ENCODE results near the gene CPSF4L. TPM values are rescaled to one million over a fixed set of nuclear protein-coding genes. Genes with fewer than 3 reads are reported as not detected.

CPSF4L gene
- total RNA-seq, 2 experiments from 2014 or later: not detected

- DNase-seq (no peak), ATAC-seq (no peak)
- CTCF ChIA-PET: interaction anchor here (4.2 to 4.5 kb wide), 2 partner anchors 40 to 504 kb away, joined by 25 to 30 read pairs; partner anchors contain the start of gene COG1
- Mint-ChIP-seq H3K36me3 (peaks cover 21% of the 10 kb centered on the region), H3K4me1 (peaks cover 66% of the 10 kb centered on the region), H3K4me3 (peak overlapping the region; percentile 85), H3K27me3 (no peaks in the 10 kb centered on the region), H3K27ac (no peak overlapping the region), H3K9me3 (ENCODE audit: low read depth) (no peaks in the 10 kb centered on the region)
These were observed 31.6 kb downstream of the CPSF4L start for GRCh38 chr17:73230088-73230487.

DNA sequence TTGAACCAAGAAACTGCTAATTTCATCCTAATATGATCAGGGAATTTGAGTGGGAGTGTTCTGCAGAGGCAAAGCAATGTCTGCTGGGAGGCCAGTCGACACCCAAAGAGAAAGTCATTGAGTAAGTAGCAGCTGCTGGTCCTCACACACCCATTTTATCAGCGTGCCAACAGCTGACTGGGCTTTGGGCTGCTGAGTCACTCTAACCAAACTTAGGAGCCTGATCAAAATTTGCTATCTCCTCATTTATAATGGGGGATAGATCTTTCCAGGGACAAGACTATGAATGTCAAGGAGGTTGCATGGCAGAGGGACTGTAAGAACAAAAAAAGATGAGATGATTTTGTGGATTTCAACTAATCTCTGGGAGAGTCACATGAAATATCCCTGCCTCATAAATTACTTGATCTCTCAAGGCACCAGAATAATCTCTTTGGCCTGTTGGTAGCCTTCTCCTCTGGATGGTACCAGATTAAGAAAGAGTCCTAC is 32.9 kb downstream of the CPSF4L start:
- CTCF ChIA-PET: interaction anchor here (0.8 to 4.5 kb wide), 9 partner anchors 13 to 672 kb away, joined by 3 to 30 read pairs (median 5); partner anchors contain the start of gene COG1
- peaks cover 26% of the 10 kb centered on the region for H3K36me3 Mint-ChIP-seq
- peak; percentile 73 for DNase-seq

DNA sequence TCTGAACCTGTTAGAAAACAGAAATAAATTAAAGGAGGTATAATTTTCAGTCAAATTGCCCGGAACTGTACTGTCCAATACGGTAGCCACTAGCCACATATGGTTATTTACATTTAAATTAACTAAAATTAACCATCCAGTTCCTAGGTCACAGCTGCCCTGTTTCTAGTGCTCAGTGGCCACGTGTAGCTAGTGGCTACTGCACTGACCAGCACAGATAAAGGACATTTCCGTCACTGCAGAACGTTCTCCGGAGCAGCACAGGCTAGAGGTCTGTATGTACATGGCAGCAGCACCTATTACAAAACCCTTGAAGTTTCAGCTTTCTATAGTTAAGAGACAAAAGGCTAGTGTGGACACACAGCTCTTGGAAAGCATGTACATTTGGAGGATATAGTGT is 33.7 kb downstream of the CPSF4L start:
- no peaks in the 10 kb centered on the region for H3K27me3 Mint-ChIP-seq
- no peak overlapping the region for H3K4me3 Mint-ChIP-seq
- CTCF ChIA-PET: interaction anchor here (0.6 to 4.5 kb wide), 11 partner anchors 12 to 671 kb away, joined by 3 to 30 read pairs (median 4); partner anchors contain the start of gene COG1
- H3K36me3 Mint-ChIP-seq: peaks cover 23% of the 10 kb centered on the region
- H3K9me3 Mint-ChIP-seq (ENCODE audit: low read depth): no peaks in the 10 kb centered on the region
- peaks cover 66% of the 10 kb centered on the region for H3K4me1 Mint-ChIP-seq
- H3K27ac Mint-ChIP-seq: peak overlapping the region; percentile 7
- ATAC-seq (no peak), DNase-seq (no peak)

More for the DNA sequence above, 32.9 kb downstream of the CPSF4L start:
- Mint-ChIP-seq H3K4me3 (peak overlapping the region; percentile 20), H3K27ac (peak overlapping the region; percentile 79), H3K27me3 (no peaks in the 10 kb centered on the region), H3K4me1 (peaks cover 70% of the 10 kb centered on the region), H3K9me3 (ENCODE audit: low read depth) (no peaks in the 10 kb centered on the region)
- no peak for ATAC-seq

DNA sequence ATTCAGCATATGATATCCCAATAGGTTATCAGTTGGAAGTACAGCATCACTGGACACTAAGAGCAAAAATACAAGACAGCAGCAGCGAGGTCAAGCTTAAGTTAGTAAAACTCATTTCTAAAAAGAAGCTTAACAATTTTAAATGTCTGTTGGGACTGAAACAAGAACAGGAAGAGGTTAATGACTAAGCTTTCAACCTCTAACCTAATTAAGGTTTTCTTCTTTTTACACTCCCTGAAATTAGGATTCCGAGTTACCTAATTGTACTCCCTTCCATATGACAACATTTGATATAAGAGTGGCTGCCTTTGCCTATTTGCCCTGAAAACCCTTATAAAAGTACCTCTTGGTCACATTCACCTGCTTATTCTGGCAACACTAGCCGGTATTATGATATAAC is 34.3 kb downstream of the CPSF4L start:
- Mint-ChIP-seq H3K4me1 (peaks cover 68% of the 10 kb centered on the region), H3K36me3 (peaks cover 22% of the 10 kb centered on the region), H3K27ac (peak overlapping the region; percentile 84), H3K4me3 (peak overlapping the region; percentile 61), H3K27me3 (no peaks in the 10 kb centered on the region), H3K9me3 (ENCODE audit: low read depth) (no peaks in the 10 kb centered on the region)
- DNase-seq (no peak), ATAC-seq (no peak)
- CTCF ChIA-PET: interaction anchor here (1.3 to 4.5 kb wide), 7 partner anchors 16 to 670 kb away, joined by 3 to 30 read pairs (median 9); partner anchors contain the start of gene COG1

- Mint-ChIP-seq H3K36me3 (peaks cover 22% of the 10 kb centered on the region), H3K4me1 (peaks cover 71% of the 10 kb centered on the region), H3K9me3 (ENCODE audit: low read depth) (no peaks in the 10 kb centered on the region), H3K27ac (peak overlapping the region; percentile 84), H3K4me3 (peak overlapping the region; percentile 61), H3K27me3 (no peaks in the 10 kb centered on the region)
- ATAC-seq: peak; percentile 42
- CTCF ChIA-PET: interaction anchor here (1.3 to 4.5 kb wide), 5 partner anchors 19 to 670 kb away, joined by 3 to 30 read pairs (median 16); partner anchors contain the start of gene COG1
- DNase-seq: no peak
These were observed 35.0 kb downstream of the CPSF4L start for GRCh38 chr17:73226556-73227172.

- Mint-ChIP-seq H3K27ac (no peak overlapping the region), H3K4me1 (peaks cover 61% of the 10 kb centered on the region), H3K4me3 (no peak overlapping the region), H3K9me3 (ENCODE audit: low read depth) (no peaks in the 10 kb centered on the region), H3K27me3 (no peaks in the 10 kb centered on the region), H3K36me3 (peaks cover 21% of the 10 kb centered on the region)
- ATAC-seq (no peak), DNase-seq (no peak)
- CTCF ChIA-PET: interaction anchor here (0.7 kb wide), 1 partner anchor 668 kb away, joined by 5 read pairs; no protein-coding TSS in a partner anchor
These were observed 36.9 kb downstream of the CPSF4L start for GRCh38 chr17:73224663-73225305.

DNA sequence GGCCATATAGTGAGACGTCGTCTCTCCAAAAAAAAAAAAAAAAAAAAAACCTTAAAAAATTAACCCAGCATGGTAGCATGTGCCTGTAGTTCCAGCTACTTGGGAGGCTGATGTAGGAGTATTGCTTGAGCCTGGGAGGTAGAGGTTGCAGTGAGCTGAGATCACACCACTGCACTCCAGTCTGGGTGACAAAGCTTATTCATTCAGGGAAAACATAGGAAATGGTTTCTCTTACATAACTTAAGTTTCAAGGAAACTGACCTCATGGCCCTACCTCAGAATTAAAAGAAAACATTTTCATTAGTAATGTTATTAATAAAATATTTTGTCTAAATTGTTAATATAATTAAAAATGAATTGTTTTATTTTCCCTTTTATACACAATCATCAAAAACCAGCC is 37.4 kb downstream of the CPSF4L start:
- ATAC-seq (no peak), DNase-seq (no peak)
- CTCF ChIA-PET: interaction anchor here (0.7 kb wide), 1 partner anchor 668 kb away, joined by 5 read pairs; no protein-coding TSS in a partner anchor
- Mint-ChIP-seq H3K27me3 (no peaks in the 10 kb centered on the region), H3K36me3 (peaks cover 21% of the 10 kb centered on the region), H3K27ac (no peak overlapping the region), H3K9me3 (ENCODE audit: low read depth) (no peaks in the 10 kb centered on the region), H3K4me1 (peaks cover 57% of the 10 kb centered on the region), H3K4me3 (no peak overlapping the region)

DNA sequence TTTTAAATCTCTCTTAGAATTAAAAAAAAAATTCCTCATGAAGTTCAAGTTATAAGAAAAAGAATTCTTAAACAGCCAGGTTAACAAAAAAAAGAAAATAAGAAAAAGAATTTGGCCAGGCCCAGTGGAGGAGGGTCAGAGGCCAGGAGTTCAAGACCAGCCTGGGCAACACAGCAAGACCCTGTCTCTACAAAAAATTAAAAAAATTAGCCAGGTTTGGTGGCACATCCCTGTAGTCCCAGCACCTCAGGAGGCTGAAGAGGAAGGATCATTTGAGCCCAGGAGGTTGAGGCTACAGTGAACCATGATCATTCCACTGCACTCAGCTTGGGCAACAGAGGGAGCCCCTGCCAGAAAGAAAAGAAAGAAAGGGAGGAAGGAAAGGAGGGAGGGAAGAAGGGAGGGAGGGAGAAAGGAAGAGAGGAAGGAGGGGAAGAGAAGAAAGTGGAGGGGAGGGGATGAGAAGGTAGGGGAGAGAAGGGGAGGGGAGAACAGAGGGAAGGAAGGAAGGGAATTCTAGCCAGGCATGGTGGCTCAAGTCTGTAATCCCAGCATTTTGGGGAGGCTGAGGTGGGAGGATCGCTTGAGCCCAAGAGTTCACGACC is 38.0 kb downstream of the CPSF4L start:
- H3K4me1 Mint-ChIP-seq: peaks cover 53% of the 10 kb centered on the region
- H3K27me3 Mint-ChIP-seq: no peaks in the 10 kb centered on the region
- DNase-seq: no peak
- H3K27ac Mint-ChIP-seq: no peak overlapping the region
- no peak overlapping the region for H3K4me3 Mint-ChIP-seq
- no peak for ATAC-seq
- no peaks in the 10 kb centered on the region for H3K9me3 Mint-ChIP-seq (ENCODE audit: low read depth)
- H3K36me3 Mint-ChIP-seq: peaks cover 23% of the 10 kb centered on the region
- CTCF ChIA-PET: interaction anchor here (0.7 to 2.1 kb wide), 4 partner anchors 9 to 667 kb away, joined by 5 to 6 read pairs (median 5); a partner anchor contains a TSS

DNA sequence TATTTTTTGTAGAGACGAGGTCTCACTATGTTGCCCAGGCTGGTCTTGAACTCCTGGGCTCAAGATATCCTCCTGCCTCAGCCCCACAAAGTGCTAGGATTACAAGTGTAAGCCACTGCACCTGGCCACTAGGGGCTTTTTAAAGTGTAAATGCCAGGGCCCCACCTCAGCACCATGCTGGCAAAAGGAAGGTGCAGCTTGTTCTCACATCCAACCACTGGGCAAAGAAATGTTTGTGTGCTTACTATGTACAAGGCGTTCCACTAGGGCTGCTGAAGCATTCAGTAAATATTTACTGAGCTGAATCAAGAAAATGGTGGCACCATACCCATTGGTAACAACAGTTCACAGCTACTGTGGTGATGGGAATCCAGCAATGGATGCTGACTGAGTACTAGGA is 46.2 kb downstream of the CPSF4L start:
- H3K9me3 Mint-ChIP-seq (ENCODE audit: low read depth): no peaks in the 10 kb centered on the region
- H3K27ac Mint-ChIP-seq: no peak overlapping the region
- no peak overlapping the region for H3K4me3 Mint-ChIP-seq
- no peaks in the 10 kb centered on the region for H3K27me3 Mint-ChIP-seq
- peaks cover 32% of the 10 kb centered on the region for H3K36me3 Mint-ChIP-seq
- no peak for ATAC-seq
- H3K4me1 Mint-ChIP-seq: peaks cover 31% of the 10 kb centered on the region
- DNase-seq: no peak
- CTCF ChIA-PET: interaction anchor here (1.0 to 1.5 kb wide), 3 partner anchors 13 to 17 kb away, joined by 3 to 5 read pairs (median 3); a partner anchor contains a TSS

- H3K36me3 Mint-ChIP-seq: peaks cover 36% of the 10 kb centered on the region
- CTCF ChIA-PET: interaction anchor here (0.8 to 1.5 kb wide), 3 partner anchors 9 to 16 kb away, joined by 3 read pairs; no protein-coding TSS in a partner anchor
These were observed 46.8 kb downstream of the CPSF4L start for GRCh38 chr17:73214851-73215250.

GRCh38 chr17:73214008-73214407 is 47.7 kb downstream of the CPSF4L start:
- no peaks in the 10 kb centered on the region for H3K27me3 Mint-ChIP-seq
- H3K36me3 Mint-ChIP-seq: peaks cover 39% of the 10 kb centered on the region
- peak overlapping the region; percentile 65 for H3K27ac Mint-ChIP-seq
- no peak overlapping the region for H3K4me3 Mint-ChIP-seq
- DNase-seq (no peak), ATAC-seq (no peak)
- no peaks in the 10 kb centered on the region for H3K9me3 Mint-ChIP-seq (ENCODE audit: low read depth)
- peaks cover 31% of the 10 kb centered on the region for H3K4me1 Mint-ChIP-seq
- CTCF ChIA-PET: no interaction called here

More at GRCh38 chr17:73214851-73215250, 46.8 kb downstream of the CPSF4L start:
- Mint-ChIP-seq H3K27ac (no peak overlapping the region), H3K4me3 (no peak overlapping the region), H3K9me3 (ENCODE audit: low read depth) (no peaks in the 10 kb centered on the region), H3K4me1 (peaks cover 32% of the 10 kb centered on the region), H3K27me3 (no peaks in the 10 kb centered on the region)
- ATAC-seq: no peak
- DNase-seq: no peak

GRCh38 chr17:73211745-73212144 is 49.9 kb downstream of the CPSF4L start:
- H3K27ac Mint-ChIP-seq: peak overlapping the region; percentile 74
- CTCF ChIA-PET: interaction anchor here (0.8 to 2.0 kb wide), 8 partner anchors 11 to 655 kb away, joined by 3 to 9 read pairs (median 3); no protein-coding TSS in a partner anchor
- H3K36me3 Mint-ChIP-seq: peaks cover 50% of the 10 kb centered on the region
- DNase-seq: peak; percentile 74
- peaks cover 28% of the 10 kb centered on the region for H3K4me1 Mint-ChIP-seq
- no peaks in the 10 kb centered on the region for H3K27me3 Mint-ChIP-seq
- H3K9me3 Mint-ChIP-seq (ENCODE audit: low read depth): no peaks in the 10 kb centered on the region
- H3K4me3 Mint-ChIP-seq: no peak overlapping the region
- peak; percentile 69 for ATAC-seq
